Activated CD4-positive, alpha-beta T cell treated with anti-CD3 and anti-CD28 coated beads, Interleukin-2, amount 50 U/mL, for 48 hours (primary cell): Measurements from ENCODE around the gene USP12.
"Not testable (repeated sequence)": the region's sequence is repeated elsewhere in the genome, so short reads cannot be mapped to it uniquely, and the experiment has no call there.

Experiments
- DNase-seq, 2 experiments: peaks; one replicate each; pipeline ENCODE4 v3.0.0-alpha.2; 2020

USP12 gene

GRCh38 chr13:27066123-27066522 lies 105.5 kb downstream of the USP12 start:
- not testable (repeated sequence) for DNase-seq

GRCh38 chr13:27065582-27065981 lies 106.0 kb downstream of the USP12 start:
- no peak for DNase-seq

GRCh38 chr13:27064252-27064995 lies 107.2 kb downstream of the USP12 start:
- DNase-seq, result no peak

GRCh38 chr13:27057817-27058216 lies 113.8 kb downstream of the USP12 start:
- no peak for DNase-seq

- no peak for DNase-seq
Observed at GRCh38 chr13:27055526-27055925, 116.1 kb downstream of the USP12 start.

GRCh38 chr13:27054760-27055159 lies 116.9 kb downstream of the USP12 start:
- no peak for DNase-seq

- DNase-seq, result no peak
Observed at GRCh38 chr13:27053902-27054595, 117.6 kb downstream of the USP12 start.

GRCh38 chr13:27053210-27053884 lies 118.3 kb downstream of the USP12 start:
- DNase-seq, result no peak

GRCh38 chr13:27052551-27053208 lies 118.9 kb downstream of the USP12 start:
- no peak for DNase-seq

- no peak for DNase-seq
Observed at GRCh38 chr13:27047081-27047480, 124.5 kb downstream of the USP12 start.

GRCh38 chr13:27044837-27045570 lies 126.6 kb downstream of the USP12 start:
- DNase-seq, result no peak

GRCh38 chr13:27043013-27043412 lies 128.6 kb downstream of the USP12 start:
- DNase-seq, result peak; percentile 11 to 34

GRCh38 chr13:27041341-27041740 lies 130.3 kb downstream of the USP12 start:
- DNase-seq, result no peak

GRCh38 chr13:27040826-27041108 lies 130.8 kb downstream of the USP12 start:
- DNase-seq, result no peak

GRCh38 chr13:27039171-27039701 lies 132.4 kb downstream of the USP12 start:
- DNase-seq, result no peak

GRCh38 chr13:27038323-27038722 lies 133.3 kb downstream of the USP12 start:
- no peak for DNase-seq

- no peak for DNase-seq
Observed at GRCh38 chr13:27037571-27037970, 134.0 kb downstream of the USP12 start.

- DNase-seq, result no peak
Observed at GRCh38 chr13:27037171-27037570, 134.4 kb downstream of the USP12 start.

GRCh38 chr13:27036236-27036981 lies 135.2 kb downstream of the USP12 start:
- no peak for DNase-seq

- no peak for DNase-seq
Observed at GRCh38 chr13:27035892-27036235, 135.7 kb downstream of the USP12 start.

- no peak for DNase-seq
Observed at GRCh38 chr13:27034678-27035111, 136.9 kb downstream of the USP12 start.
